Fibroblast of lung (primary cell): ENCODE results near the gene COL4A2. TPM values are rescaled to one million over a fixed set of nuclear protein-coding genes. Genes with fewer than 3 reads are reported as not detected.

Source experiments
- DNase-seq, 2 donors: peaks; one replicate each; pipeline versions ENCODE4 v3.0.0 to v3.0.0-alpha.2; 2010; ENCODE audit warnings: low read depth in 2 of 2
- H2AFZ ChIP-seq: 2 replicates; pipeline ENCODE4 v1.5.1; 2012; ENCODE audit warnings: low read length, control low read depth, inconsistent platforms
- H3K27ac ChIP-seq: 2 replicates; pipeline ENCODE4 v1.5.1; 2011; ENCODE audit warnings: low read length, control low read depth; ENCODE audit not compliant: insufficient read depth
- H3K27me3 ChIP-seq: 2 replicates; pipeline ENCODE4 v1.5.1; 2011; ENCODE audit warnings: mild to moderate bottlenecking, low read length; ENCODE audit not compliant: control insufficient read depth, insufficient read depth
- H3K36me3 ChIP-seq: 2 replicates; pipeline ENCODE4 v1.5.1; 2011; ENCODE audit warnings: low read length; ENCODE audit not compliant: control insufficient read depth, insufficient read depth
- H3K4me1 ChIP-seq: 2 replicates; pipeline ENCODE4 v1.5.1; 2011; ENCODE audit warnings: low read length; ENCODE audit not compliant: control insufficient read depth, insufficient read depth; ENCODE audit errors: extremely low read depth
- H3K4me2 ChIP-seq: 2 replicates; pipeline ENCODE4 v1.5.1; 2011; ENCODE audit warnings: low read length, control low read depth; ENCODE audit not compliant: insufficient read depth; ENCODE audit errors: extremely low read depth
- H3K4me3 ChIP-seq, 4 experiments: fragments of 200-600 bp in 1 of 4; sonication (generic) in 1 of 4; replicated peaks in 1 of 4; 2 replicates each; pipeline ENCODE4 v1.5.1; 2011 to 2016; ENCODE audit warnings: low read length in 4 of 4, low read depth in 3 of 4, mild to moderate bottlenecking in 3 of 4, control low read depth in 2 of 4, inconsistent platforms in 1 of 4, mixed read lengths in 1 of 4; ENCODE audit not compliant: insufficient read depth in 1 of 4; ENCODE audit errors: control extremely low read depth in 1 of 4
- H3K79me2 ChIP-seq: 2 replicates; pipeline ENCODE4 v1.5.1; 2012; ENCODE audit warnings: mild to moderate bottlenecking, low read length, inconsistent platforms; ENCODE audit not compliant: control insufficient read depth, insufficient read depth
- H3K9ac ChIP-seq: 2 replicates; pipeline ENCODE4 v1.5.1; 2011; ENCODE audit warnings: mild to moderate bottlenecking, low read length, control low read depth; ENCODE audit not compliant: insufficient read depth
- H3K9me3 ChIP-seq: 2 replicates; pipeline ENCODE4 v1.5.1; 2012; ENCODE audit warnings: low read depth, low read length; ENCODE audit not compliant: control insufficient read depth, insufficient read depth
- H4K20me1 ChIP-seq: 2 replicates; pipeline ENCODE4 v1.5.1; 2011; ENCODE audit warnings: low read length; ENCODE audit not compliant: control insufficient read depth, insufficient read depth; ENCODE audit errors: extremely low read depth
- EZH2 ChIP-seq: IDR thresholded peaks from 2 replicates; pipeline ENCODE4 v1.5.1; 2012; ENCODE audit warnings: low read length, control low read depth, mild to moderate bottlenecking; ENCODE audit errors: missing control alignments
- polyA plus RNA-seq, 2 donors: library from polyadenylated mRNA; depleted of rRNA in 1 of 2; stranded (reverse) in 1 of 2; unstranded in 1 of 2; fragments of >200 nt; gene quantifications; 2 replicates each; pipeline ENCODE4 v1.2.1, GENCODE V29; 2011 to 2012; ENCODE audit warnings: missing spikeins in 1 of 2
- total RNA-seq: library from RNA; depleted of rRNA; stranded (reverse); fragments of >200 nt; gene quantifications from 2 replicates; pipeline ENCODE4 v1.2.1, GENCODE V29; 2014
- TF ChIP-seq, protein P1 (sequence below), 2 donors: IDR thresholded peaks in 1 of 2; conservative IDR thresholded peaks in 1 of 2; 1 replicate in 1 of 2; 2 replicates in 1 of 2; pipeline ENCODE4 v1.5.1; 2011 to 2012; ENCODE audit warnings: low read length in 2 of 2, control low read depth in 1 of 2, inconsistent platforms in 1 of 2, low read depth in 1 of 2, mild to moderate bottlenecking in 1 of 2

COL4A2 gene
- total and polyA plus RNA-seq, 2 donors (not counting 1 experiment from before 2014, with no cell fraction given) = 93.1 to 463 TPM

DNA sequence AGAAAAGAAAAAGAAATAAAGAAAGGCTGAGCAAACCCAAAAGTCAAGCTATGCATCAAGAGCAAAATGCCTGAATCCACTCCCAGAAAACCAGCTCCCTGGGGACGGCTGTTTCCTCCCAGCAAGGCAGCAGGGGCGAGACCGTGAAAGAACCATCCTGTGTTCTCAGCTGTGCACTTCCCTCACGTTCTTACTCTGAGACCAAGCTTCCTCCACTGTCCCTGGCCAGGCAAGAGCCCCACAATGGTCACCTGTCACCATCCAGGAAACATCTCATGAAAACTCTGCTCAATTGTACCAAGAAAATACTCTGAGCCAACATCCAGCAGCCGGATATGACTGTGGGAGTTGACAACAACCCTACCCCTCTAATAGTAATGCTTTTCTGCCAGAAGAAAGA is 231.5 kb downstream of the COL4A2 start:
- Histone ChIP-seq H3K9me3 (no peaks in the 10 kb centered on the region), H3K4me2 (no peak overlapping the region), H3K79me2 (no peaks in the 10 kb centered on the region), H3K36me3 (no peaks in the 10 kb centered on the region), H3K4me3 (no peak overlapping the region), H2AFZ (no peak overlapping the region), H3K9ac (no peak overlapping the region), H3K4me1 (no peaks in the 10 kb centered on the region), H4K20me1 (no peaks in the 10 kb centered on the region), H3K27ac (no peak overlapping the region), H3K27me3 (no peaks in the 10 kb centered on the region)
- no peak for DNase-seq
- TF ChIP-seq, protein P1, sequence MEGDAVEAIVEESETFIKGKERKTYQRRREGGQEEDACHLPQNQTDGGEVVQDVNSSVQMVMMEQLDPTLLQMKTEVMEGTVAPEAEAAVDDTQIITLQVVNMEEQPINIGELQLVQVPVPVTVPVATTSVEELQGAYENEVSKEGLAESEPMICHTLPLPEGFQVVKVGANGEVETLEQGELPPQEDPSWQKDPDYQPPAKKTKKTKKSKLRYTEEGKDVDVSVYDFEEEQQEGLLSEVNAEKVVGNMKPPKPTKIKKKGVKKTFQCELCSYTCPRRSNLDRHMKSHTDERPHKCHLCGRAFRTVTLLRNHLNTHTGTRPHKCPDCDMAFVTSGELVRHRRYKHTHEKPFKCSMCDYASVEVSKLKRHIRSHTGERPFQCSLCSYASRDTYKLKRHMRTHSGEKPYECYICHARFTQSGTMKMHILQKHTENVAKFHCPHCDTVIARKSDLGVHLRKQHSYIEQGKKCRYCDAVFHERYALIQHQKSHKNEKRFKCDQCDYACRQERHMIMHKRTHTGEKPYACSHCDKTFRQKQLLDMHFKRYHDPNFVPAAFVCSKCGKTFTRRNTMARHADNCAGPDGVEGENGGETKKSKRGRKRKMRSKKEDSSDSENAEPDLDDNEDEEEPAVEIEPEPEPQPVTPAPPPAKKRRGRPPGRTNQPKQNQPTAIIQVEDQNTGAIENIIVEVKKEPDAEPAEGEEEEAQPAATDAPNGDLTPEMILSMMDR (conservative IDR thresholded peaks at IDR 0.05 in 1 of 2, IDR thresholded peaks at IDR 0.05 in 1 of 2; ENCODE audit: low read depth in 1 of 2, low read length in 2 of 2) = no peak
- TF ChIP-seq EZH2 = no peak

DNA sequence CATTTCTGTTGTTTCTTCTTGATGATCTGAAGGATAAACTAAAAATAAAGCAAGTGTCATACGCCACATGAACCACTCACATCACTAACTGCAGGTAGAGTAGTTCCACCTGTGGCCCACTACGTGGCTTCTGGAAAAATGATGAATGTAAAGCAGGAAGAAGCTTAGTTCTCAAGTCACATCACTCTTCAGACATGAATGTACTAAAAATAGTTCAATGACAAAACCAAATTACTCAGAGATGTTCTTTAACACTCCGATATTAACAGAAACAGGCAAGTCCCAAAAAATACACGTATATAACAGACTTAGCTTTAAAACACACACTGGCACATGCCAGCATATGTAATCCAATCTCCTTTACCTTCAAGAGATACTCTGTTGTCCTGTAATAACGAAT is 232.8 kb downstream of the COL4A2 start:
- H3K4me3 ChIP-seq = no peak overlapping the region
- DNase-seq = no peak
- TF ChIP-seq EZH2 = no peak
- TF ChIP-seq, protein P1 (conservative IDR thresholded peaks at IDR 0.05 in 1 of 2, IDR thresholded peaks at IDR 0.05 in 1 of 2; ENCODE audit: low read depth in 1 of 2, low read length in 2 of 2) = no peak
- no peaks in the 10 kb centered on the region for H3K4me1 ChIP-seq
- no peaks in the 10 kb centered on the region for H3K36me3 ChIP-seq
- H4K20me1 ChIP-seq = no peaks in the 10 kb centered on the region
- H3K4me2 ChIP-seq = no peak overlapping the region
- no peaks in the 10 kb centered on the region for H3K27me3 ChIP-seq
- no peak overlapping the region for H3K9ac ChIP-seq
- no peak overlapping the region for H3K27ac ChIP-seq
- H3K9me3 ChIP-seq = no peaks in the 10 kb centered on the region
- H3K79me2 ChIP-seq = no peaks in the 10 kb centered on the region
- no peak overlapping the region for H2AFZ ChIP-seq

DNA sequence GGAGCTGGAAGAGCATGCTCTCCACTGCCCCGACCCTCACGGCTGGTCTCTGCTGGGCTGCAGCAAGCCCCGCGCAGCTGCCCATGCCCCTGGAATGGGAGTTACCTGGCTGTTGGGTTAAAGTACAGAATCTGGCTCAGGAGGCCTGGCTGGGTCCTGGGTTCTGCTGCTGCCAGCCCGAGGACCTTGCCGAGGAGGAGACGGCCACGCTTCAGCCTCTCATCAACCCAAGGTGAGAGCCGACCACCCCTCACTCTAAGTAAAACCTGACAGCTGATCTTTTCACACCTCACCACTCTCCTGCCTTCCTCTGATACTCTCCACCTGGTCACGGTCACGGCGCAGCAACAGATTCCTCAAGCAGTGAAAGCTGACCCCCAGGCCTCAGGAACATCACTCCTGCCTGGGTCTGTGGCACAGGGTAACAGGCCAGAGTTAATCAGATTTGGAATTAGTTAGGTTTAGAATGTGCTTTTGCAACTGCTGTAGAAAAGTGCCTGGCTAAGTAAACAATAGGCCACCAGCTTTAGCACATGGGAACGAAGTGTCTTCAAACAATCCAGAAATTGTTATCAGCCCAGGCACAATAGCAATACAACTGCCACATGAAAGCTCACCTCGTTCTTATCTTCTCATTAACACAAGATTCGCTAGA is 233.9 kb downstream of the COL4A2 start:
- Histone ChIP-seq H4K20me1 (no peaks in the 10 kb centered on the region), H3K79me2 (no peaks in the 10 kb centered on the region), H2AFZ (no peak overlapping the region), H3K4me2 (no peak overlapping the region), H3K27me3 (no peaks in the 10 kb centered on the region), H3K4me3 (no peak overlapping the region), H3K36me3 (no peaks in the 10 kb centered on the region), H3K9me3 (no peaks in the 10 kb centered on the region), H3K9ac (no peak overlapping the region), H3K4me1 (no peaks in the 10 kb centered on the region), H3K27ac (no peak overlapping the region)
- DNase-seq = no peak
- TF ChIP-seq, protein P1 (conservative IDR thresholded peaks at IDR 0.05 in 1 of 2, IDR thresholded peaks at IDR 0.05 in 1 of 2; ENCODE audit: low read depth in 1 of 2, low read length in 2 of 2) = no peak
- no peak for TF ChIP-seq EZH2
